ENCODE results near the gene HERC5. TPM values are rescaled to one million over a fixed set of nuclear protein-coding genes. Genes with fewer than 3 reads are reported as not detected.

Gene HERC5
- total RNA-seq, 1 donor from 2014 or later = 27.6 TPM

DNA sequence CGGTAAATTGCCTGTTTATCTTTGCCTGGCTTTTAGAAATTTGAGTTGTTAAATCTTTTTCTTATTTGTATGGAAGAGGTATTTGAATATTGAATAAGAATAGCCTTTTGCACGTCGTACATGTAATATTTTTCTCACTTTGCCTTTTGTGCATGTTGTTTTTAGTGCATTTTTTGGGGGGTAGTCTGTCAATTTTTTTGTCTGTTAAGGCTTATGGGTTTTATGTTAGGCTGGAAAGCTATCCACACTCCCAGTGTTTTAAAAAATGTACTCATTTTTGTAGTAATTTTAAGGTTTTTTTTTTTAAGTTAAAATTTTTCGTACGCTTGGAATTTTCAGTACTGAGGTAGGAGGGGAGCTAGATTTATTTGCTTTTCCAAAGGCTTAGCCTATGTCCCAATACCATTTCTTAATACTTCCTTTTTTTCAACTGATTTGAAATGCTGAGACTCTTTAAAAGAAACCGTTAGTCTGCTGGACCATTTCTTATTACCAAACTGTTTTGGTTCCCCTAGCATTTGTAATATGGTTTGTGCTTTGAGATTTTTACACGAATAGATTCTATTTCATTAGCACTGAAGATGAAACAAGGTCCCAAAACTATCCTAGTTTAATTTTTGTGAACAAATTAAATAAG is 1.3 kb downstream of the HERC5 start:
- intact Hi-C loops (cut with DNase I) = no loop called here
- no peak for DNase-seq
- Histone ChIP-seq H3K4me3 (peak overlapping the region; percentile 79), H3K27me3 (ENCODE audit: low read depth) (no peaks in the 10 kb centered on the region), H3K9me3 (no peaks in the 10 kb centered on the region), H3K36me3 (peaks cover 12% of the 10 kb centered on the region), H3K4me1 (no peaks in the 10 kb centered on the region), H3K27ac (no peak overlapping the region)
- TF ChIP-seq, protein P1, sequence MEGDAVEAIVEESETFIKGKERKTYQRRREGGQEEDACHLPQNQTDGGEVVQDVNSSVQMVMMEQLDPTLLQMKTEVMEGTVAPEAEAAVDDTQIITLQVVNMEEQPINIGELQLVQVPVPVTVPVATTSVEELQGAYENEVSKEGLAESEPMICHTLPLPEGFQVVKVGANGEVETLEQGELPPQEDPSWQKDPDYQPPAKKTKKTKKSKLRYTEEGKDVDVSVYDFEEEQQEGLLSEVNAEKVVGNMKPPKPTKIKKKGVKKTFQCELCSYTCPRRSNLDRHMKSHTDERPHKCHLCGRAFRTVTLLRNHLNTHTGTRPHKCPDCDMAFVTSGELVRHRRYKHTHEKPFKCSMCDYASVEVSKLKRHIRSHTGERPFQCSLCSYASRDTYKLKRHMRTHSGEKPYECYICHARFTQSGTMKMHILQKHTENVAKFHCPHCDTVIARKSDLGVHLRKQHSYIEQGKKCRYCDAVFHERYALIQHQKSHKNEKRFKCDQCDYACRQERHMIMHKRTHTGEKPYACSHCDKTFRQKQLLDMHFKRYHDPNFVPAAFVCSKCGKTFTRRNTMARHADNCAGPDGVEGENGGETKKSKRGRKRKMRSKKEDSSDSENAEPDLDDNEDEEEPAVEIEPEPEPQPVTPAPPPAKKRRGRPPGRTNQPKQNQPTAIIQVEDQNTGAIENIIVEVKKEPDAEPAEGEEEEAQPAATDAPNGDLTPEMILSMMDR (IDR thresholded peaks at IDR 0.05) = no peak
- no peak for ATAC-seq

DNA sequence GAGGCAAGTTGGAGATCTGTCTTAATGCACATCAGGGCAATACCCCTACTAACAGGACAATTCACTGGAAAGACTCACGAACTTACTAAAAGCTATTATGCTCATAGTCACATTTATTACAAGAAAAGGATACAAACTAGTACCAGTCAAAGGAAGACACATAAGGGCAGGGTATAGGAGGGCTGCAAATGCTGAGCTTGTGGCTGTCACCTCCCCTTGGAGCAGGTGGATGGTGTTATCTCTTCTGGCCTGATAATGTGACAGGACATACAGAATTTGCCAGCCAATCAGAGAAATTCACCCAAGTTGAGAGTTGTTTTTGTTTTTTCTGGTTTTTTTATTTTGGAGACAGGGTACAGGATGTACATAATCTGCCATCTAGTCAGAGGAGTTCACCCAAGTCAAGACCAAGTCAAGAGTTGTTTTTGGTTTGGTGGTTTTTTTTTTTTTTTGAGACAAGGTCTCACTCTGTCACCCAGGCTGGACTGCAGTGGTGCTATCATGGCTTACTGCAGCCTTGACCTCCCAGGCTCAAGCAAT is 8.8 kb downstream of the HERC5 start:
- Histone ChIP-seq H3K9me3 (no peaks in the 10 kb centered on the region), H3K36me3 (peaks cover 58% of the 10 kb centered on the region), H3K27me3 (ENCODE audit: low read depth) (no peaks in the 10 kb centered on the region), H3K4me3 (no peak overlapping the region), H3K4me1 (no peaks in the 10 kb centered on the region), H3K27ac (no peak overlapping the region)
- DNase-seq = no peak
- TF ChIP-seq, protein P1 (IDR thresholded peaks at IDR 0.05) = no peak
- intact Hi-C loops (cut with DNase I) = no loop called here
- ATAC-seq = no peak

GRCh38 chr4:88467392-88467791 is 10.5 kb downstream of the HERC5 start:
- no peak for DNase-seq
- intact Hi-C loops (cut with DNase I) = no loop called here
- Histone ChIP-seq H3K27ac (no peak overlapping the region), H3K9me3 (no peaks in the 10 kb centered on the region), H3K27me3 (ENCODE audit: low read depth) (no peaks in the 10 kb centered on the region), H3K4me3 (no peak overlapping the region), H3K4me1 (no peaks in the 10 kb centered on the region), H3K36me3 (peaks cover 67% of the 10 kb centered on the region)
- no peak for ATAC-seq
- TF ChIP-seq, protein P1 (IDR thresholded peaks at IDR 0.05) = no peak

DNA sequence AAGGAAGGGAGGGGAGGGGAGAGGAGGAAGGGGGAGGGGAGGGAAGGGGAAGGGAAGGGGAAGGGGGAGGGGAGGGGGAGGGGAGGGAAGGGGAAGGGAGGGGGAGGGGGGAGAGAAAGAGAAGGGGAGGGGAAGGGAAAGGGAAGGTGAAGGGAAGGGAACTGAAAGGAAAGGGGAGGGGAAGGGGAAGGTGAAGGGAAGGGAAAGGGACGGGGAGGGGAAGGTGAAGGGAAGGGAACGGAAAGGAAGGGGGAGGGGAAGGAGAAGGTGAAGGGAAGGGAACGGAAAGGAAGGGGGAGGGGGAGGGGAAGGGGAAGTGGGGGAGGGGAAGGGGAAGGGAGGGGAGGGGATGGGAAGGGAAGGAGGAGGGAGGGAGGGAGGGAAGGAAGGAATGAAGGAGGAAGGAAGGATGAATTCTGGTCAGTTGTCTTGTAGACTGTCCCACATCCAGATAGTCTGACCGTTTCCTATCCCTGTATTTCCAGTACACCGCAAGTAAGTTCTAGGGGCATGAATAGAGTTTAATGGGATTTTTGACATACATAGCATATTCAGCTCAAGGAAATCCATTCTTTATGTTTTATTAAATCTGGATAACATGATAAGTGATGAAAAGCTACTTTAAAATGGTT is 20.4 kb downstream of the HERC5 start:
- Histone ChIP-seq H3K4me3 (no peak overlapping the region), H3K27ac (no peak overlapping the region), H3K36me3 (peaks cover under 1% of the 10 kb centered on the region), H3K27me3 (ENCODE audit: low read depth) (no peaks in the 10 kb centered on the region), H3K9me3 (no peaks in the 10 kb centered on the region), H3K4me1 (no peaks in the 10 kb centered on the region)
- TF ChIP-seq, protein P1 (IDR thresholded peaks at IDR 0.05) = no peak
- intact Hi-C loops (cut with DNase I) = no loop called here
- DNase-seq (no peak), ATAC-seq (no peak)

GRCh38 chr4:88478247-88478646 is 21.3 kb downstream of the HERC5 start:
- no peak for ATAC-seq

More at GRCh38 chr4:88478247-88478646, 21.3 kb downstream of the HERC5 start:
- Histone ChIP-seq H3K4me3 (no peak overlapping the region), H3K4me1 (no peaks in the 10 kb centered on the region), H3K27ac (no peak overlapping the region), H3K36me3 (no peaks in the 10 kb centered on the region), H3K27me3 (ENCODE audit: low read depth) (no peaks in the 10 kb centered on the region), H3K9me3 (no peaks in the 10 kb centered on the region)
- TF ChIP-seq, protein P1 (IDR thresholded peaks at IDR 0.05) = no peak
- intact Hi-C loops (cut with DNase I) = no loop called here
- DNase-seq = no peak

Measured in lower lobe of right lung (tissue), 2 donors.